Rectal smooth muscle tissue (tissue), 1 donor: ENCODE results near the gene GNPTAB.

Experiments used
- H3K27ac ChIP-seq: one replicate; pipeline ENCODE4 v1.7.0; 2013; ENCODE audit warnings: low read depth, low read length, inconsistent platforms
- H3K27me3 ChIP-seq: one replicate; pipeline ENCODE4 v1.7.0; 2013; ENCODE audit warnings: low read length; ENCODE audit not compliant: control insufficient read depth, insufficient read depth
- H3K36me3 ChIP-seq: one replicate; pipeline ENCODE4 v1.7.0; 2013; ENCODE audit warnings: low read length; ENCODE audit not compliant: control insufficient read depth, insufficient read depth
- H3K4me1 ChIP-seq: one replicate; pipeline ENCODE4 v1.7.0; 2013; ENCODE audit warnings: low read length; ENCODE audit not compliant: control insufficient read depth, insufficient read depth
- H3K4me3 ChIP-seq: one replicate; pipeline ENCODE4 v1.7.0; 2013; ENCODE audit warnings: low read length
- H3K9ac ChIP-seq: one replicate; pipeline ENCODE4 v1.7.0; 2013; ENCODE audit warnings: low read length

GNPTAB gene

GRCh38 chr12:101706403-101706802 lies 124.4 kb downstream of the GNPTAB start:
- Histone ChIP-seq H3K27ac (no peak overlapping the region), H3K4me1 (no peaks in the 10 kb centered on the region), H3K27me3 (no peaks in the 10 kb centered on the region), H3K36me3 (no peaks in the 10 kb centered on the region), H3K9ac (no peak overlapping the region), H3K4me3 (no peak overlapping the region)

- no peaks in the 10 kb centered on the region for H3K36me3 ChIP-seq
- H3K27ac ChIP-seq, result no peak overlapping the region
- no peak overlapping the region for H3K4me3 ChIP-seq
- peaks cover 3% of the 10 kb centered on the region for H3K4me1 ChIP-seq
- H3K27me3 ChIP-seq, result no peaks in the 10 kb centered on the region
- no peak overlapping the region for H3K9ac ChIP-seq
Measured at GRCh38 chr12:101703487-101703886, 127.3 kb downstream of the GNPTAB start.

DNA sequence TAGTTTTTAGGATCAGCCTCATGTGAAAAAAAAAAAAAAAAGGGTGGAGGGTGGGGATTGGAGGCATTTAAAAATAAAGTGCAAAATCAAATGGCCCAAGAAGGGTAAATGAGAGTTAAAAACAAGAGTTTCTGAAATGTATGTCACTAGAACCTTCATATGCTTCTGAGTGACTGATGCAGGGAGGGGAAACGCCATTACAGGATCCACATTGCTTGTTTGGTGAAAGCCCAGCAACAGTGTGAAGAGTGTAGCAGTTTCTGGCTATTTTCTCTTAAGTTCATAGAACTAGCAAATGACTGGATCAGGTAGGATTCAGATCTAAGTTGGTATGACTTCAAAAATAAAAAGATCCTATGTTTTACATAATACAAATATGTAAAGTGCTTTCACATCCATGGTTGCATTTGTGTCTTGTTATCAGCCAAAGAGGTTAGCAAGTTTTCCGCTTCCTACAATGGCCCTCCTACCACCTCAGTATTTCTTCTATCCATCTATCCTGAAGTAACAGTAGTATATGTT lies 130.4 kb downstream of the GNPTAB start:
- no peaks in the 10 kb centered on the region for H3K27me3 ChIP-seq
- peak overlapping the region; percentile 4 for H3K4me3 ChIP-seq
- H3K9ac ChIP-seq, result no peak overlapping the region
- peaks cover 15% of the 10 kb centered on the region for H3K4me1 ChIP-seq
- no peaks in the 10 kb centered on the region for H3K36me3 ChIP-seq
- H3K27ac ChIP-seq, result no peak overlapping the region

DNA sequence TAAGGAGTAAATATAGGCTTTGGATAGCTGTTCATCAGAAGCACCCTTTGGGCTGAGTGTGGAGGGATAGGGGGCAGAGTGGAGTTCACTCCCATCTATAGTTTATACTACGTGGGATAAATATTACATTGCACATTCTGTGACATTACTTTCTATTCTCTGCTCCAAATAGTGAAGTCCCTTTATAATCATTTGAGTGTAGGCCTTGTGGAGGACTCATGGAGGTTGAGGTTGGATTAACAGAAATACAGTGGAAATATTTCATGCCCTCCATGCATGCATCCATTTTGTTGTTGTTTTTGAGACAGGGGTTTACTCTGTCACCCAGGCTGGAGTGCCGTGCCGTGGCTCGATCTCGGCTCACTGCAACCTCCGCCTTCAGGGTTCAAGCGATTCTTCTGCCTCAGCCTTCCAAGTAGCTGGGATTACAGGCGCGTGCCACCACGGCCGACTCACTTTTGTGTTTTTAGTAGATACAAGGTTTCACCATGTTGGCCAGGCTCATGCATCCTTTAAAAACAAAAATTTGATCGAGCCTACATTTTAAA lies 131.9 kb downstream of the GNPTAB start:
- peaks cover 15% of the 10 kb centered on the region for H3K4me1 ChIP-seq
- H3K27me3 ChIP-seq, result no peaks in the 10 kb centered on the region
- no peaks in the 10 kb centered on the region for H3K36me3 ChIP-seq
- no peak overlapping the region for H3K27ac ChIP-seq
- H3K9ac ChIP-seq, result no peak overlapping the region
- H3K4me3 ChIP-seq, result peak overlapping the region; percentile 85

- Histone ChIP-seq H3K27ac (peak overlapping the region; percentile 85), H3K4me1 (peaks cover 15% of the 10 kb centered on the region), H3K9ac (peak overlapping the region; percentile 67), H3K27me3 (no peaks in the 10 kb centered on the region), H3K4me3 (peak overlapping the region; percentile 85), H3K36me3 (no peaks in the 10 kb centered on the region)
Measured at GRCh38 chr12:101697930-101698799, 132.6 kb downstream of the GNPTAB start.

DNA sequence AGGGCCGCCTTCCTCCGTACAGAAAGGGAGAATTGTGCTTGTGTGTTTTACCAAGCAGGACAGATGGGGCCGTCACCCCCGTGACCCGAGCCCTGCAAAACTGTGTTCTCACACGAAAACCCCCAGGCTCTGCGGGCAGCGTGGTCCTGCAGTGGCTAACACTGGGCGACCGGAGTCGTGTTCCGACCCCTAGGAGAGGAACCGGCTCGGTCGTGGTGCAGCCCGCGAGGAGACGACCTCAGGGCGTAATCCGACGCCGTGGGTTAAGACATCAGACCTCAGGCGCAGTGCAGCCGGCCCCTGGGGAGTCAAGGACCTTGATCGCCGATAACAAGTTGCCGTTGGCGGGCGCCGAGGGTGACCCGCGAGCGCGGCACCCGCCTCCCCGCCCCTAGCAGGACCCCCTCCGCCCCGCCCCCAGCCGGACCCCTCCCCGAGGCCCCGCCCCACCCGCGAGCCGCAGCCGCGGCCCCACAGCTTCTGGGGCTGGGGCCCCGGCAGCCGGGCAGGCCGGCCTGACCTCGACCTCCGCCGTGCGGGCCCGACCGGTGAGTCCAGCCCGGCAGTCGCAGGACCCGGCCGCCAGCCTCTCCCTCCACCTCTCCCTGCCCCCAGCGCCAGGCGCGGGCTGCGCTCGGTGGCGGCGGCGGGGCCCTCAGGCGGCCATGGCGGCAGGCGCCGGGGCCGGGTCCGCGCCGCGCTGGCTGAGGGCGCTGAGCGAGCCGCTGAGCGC lies 133.4 kb downstream of the GNPTAB start, which contains the start of gene CHPT1:
Gene CHPT1 (plus strand): TSS at position 444 of the 733 bp plus-strand sequence. CDS start 222 bp downstream, at position 666.
- peaks cover 15% of the 10 kb centered on the region for H3K4me1 ChIP-seq
- H3K4me3 ChIP-seq, result peak within 1 kb of the TSS; percentile 85
- H3K9ac ChIP-seq, result peak within 1 kb of the TSS; percentile 82
- peak within 1 kb of the TSS; percentile 85 for H3K27ac ChIP-seq
- no peaks in the 10 kb centered on the region for H3K36me3 ChIP-seq
- H3K27me3 ChIP-seq, result no peaks in the 10 kb centered on the region

- Histone ChIP-seq H3K27ac (peak overlapping the region; percentile 85), H3K9ac (peak overlapping the region; percentile 82), H3K36me3 (no peaks in the 10 kb centered on the region), H3K27me3 (no peaks in the 10 kb centered on the region), H3K4me1 (peaks cover 15% of the 10 kb centered on the region), H3K4me3 (peak overlapping the region; percentile 84)
Measured at GRCh38 chr12:101696251-101697196, 134.2 kb downstream of the GNPTAB start.

GRCh38 chr12:101695706-101696105 lies 135.1 kb downstream of the GNPTAB start:
- no peaks in the 10 kb centered on the region for H3K36me3 ChIP-seq
- H3K4me3 ChIP-seq, result no peak overlapping the region
- no peak overlapping the region for H3K9ac ChIP-seq
- H3K27ac ChIP-seq, result no peak overlapping the region
- no peaks in the 10 kb centered on the region for H3K27me3 ChIP-seq
- peaks cover 15% of the 10 kb centered on the region for H3K4me1 ChIP-seq
